Fibroblast of peridontal ligament (primary cell): Measurements from ENCODE around the gene RAP1A.
A peak's percentile ranks its signal among the peaks of the same experiment; 100 is the strongest.
"Not testable (repeated sequence)": the region's sequence is repeated elsewhere in the genome, so short reads cannot be mapped to it uniquely, and the experiment has no call there.

Source experiments
- DNase-seq: peaks from one replicate; pipeline ENCODE4 v3.0.0-alpha.2; 2010; ENCODE audit errors: extremely low read depth

Gene RAP1A

GRCh38 chr1:111598544-111598943 is 21.0 kb upstream of the RAP1A start:
- no peak for DNase-seq

GRCh38 chr1:111599781-111600693 is 19.6 kb upstream of the RAP1A start:
- DNase-seq: no peak

- DNase-seq: no peak
These were observed 18.7 kb upstream of the RAP1A start for GRCh38 chr1:111600886-111601386.

- no peak for DNase-seq
These were observed 17.3 kb upstream of the RAP1A start for GRCh38 chr1:111602302-111602701.

- DNase-seq: no peak
These were observed 16.6 kb upstream of the RAP1A start for GRCh38 chr1:111602974-111603373.

- DNase-seq: no peak
These were observed 15.6 kb upstream of the RAP1A start for GRCh38 chr1:111603979-111604378.

- peak; percentile 73 for DNase-seq
These were observed 14.7 kb upstream of the RAP1A start for GRCh38 chr1:111604931-111605330.

- DNase-seq: peak; percentile 78
These were observed 14.0 kb upstream of the RAP1A start for GRCh38 chr1:111605576-111605975.

- not testable (repeated sequence) for DNase-seq
These were observed 13.0 kb upstream of the RAP1A start for GRCh38 chr1:111606457-111607215.

- DNase-seq: not testable (repeated sequence)
These were observed 11.1 kb upstream of the RAP1A start for GRCh38 chr1:111608528-111608927.

- no peak for DNase-seq
These were observed 7.6 kb upstream of the RAP1A start for GRCh38 chr1:111611986-111612385.

GRCh38 chr1:111615870-111616715 is 3.5 kb upstream of the RAP1A start:
- no peak for DNase-seq

- no peak for DNase-seq
These were observed 1.5 kb upstream of the RAP1A start for GRCh38 chr1:111618081-111618480.

GRCh38 chr1:111618961-111619634 is 491 bp upstream of the RAP1A start:
- DNase-seq: no peak

GRCh38 chr1:111620441-111620971 is 917 bp downstream of the RAP1A start:
- DNase-seq: no peak

GRCh38 chr1:111621050-111621449 is 1.5 kb downstream of the RAP1A start:
- DNase-seq: peak; percentile 17

- no peak for DNase-seq
These were observed 2.6 kb downstream of the RAP1A start for GRCh38 chr1:111622166-111622565.

- no peak for DNase-seq
These were observed 4.8 kb downstream of the RAP1A start for GRCh38 chr1:111624382-111624781.

GRCh38 chr1:111625276-111625675 is 5.7 kb downstream of the RAP1A start:
- no peak for DNase-seq

- no peak for DNase-seq
These were observed 8.6 kb downstream of the RAP1A start for GRCh38 chr1:111628153-111628552.
